Lower leg skin (tissue), 3 donors: ENCODE results near the gene CRELD1.

Source experiments
- POLR2A ChIP-seq, 2 donors: fragments of 450-650 bp; IDR thresholded peaks; one replicate each; pipeline ENCODE4 v1.6.1; 2016 to 2017; ENCODE audit warnings: antibody characterized with exemption in 2 of 2, mild to moderate bottlenecking in 1 of 2, moderate library complexity in 1 of 2
- TF ChIP-seq, protein P1 (sequence below), 3 donors: fragments of 450-650 bp; IDR thresholded peaks; one replicate each; pipeline ENCODE4 v1.5.1; 2016; ENCODE audit warnings: antibody characterized with exemption in 3 of 3, mild to moderate bottlenecking in 3 of 3, moderate library complexity in 2 of 3

DNA sequence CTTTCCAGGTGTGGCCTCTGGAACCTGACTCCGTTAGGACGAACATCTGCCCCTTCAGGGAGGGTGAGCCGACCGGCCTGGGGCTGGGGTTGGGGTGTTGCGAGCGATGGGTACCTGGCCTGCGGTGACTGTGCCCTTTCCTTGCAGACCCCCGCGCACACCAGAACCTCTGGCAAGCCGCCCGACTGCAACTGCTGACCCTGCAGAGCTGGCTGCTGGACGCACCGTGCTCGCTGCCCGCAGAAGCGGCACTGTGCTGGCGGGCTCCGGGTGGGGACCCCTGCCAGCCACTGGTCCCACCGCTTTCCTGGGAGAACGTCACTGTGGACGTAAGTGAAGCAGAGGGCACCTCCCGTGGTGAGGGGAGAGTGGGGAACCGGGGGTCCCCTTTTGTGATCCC, 5.5 kb upstream of the CRELD1 start:
- TF ChIP-seq, protein P1, sequence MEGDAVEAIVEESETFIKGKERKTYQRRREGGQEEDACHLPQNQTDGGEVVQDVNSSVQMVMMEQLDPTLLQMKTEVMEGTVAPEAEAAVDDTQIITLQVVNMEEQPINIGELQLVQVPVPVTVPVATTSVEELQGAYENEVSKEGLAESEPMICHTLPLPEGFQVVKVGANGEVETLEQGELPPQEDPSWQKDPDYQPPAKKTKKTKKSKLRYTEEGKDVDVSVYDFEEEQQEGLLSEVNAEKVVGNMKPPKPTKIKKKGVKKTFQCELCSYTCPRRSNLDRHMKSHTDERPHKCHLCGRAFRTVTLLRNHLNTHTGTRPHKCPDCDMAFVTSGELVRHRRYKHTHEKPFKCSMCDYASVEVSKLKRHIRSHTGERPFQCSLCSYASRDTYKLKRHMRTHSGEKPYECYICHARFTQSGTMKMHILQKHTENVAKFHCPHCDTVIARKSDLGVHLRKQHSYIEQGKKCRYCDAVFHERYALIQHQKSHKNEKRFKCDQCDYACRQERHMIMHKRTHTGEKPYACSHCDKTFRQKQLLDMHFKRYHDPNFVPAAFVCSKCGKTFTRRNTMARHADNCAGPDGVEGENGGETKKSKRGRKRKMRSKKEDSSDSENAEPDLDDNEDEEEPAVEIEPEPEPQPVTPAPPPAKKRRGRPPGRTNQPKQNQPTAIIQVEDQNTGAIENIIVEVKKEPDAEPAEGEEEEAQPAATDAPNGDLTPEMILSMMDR (IDR thresholded peaks at IDR 0.05), result no peak
- no peak for TF ChIP-seq POLR2A (IDR thresholded peaks at IDR 0.05)
